OCI-LY1 (cell line): ENCODE measurements around the gene SSBP2.

ENCODE experiments used
- CTCF ChIP-seq: fragments of 200-600 bp; sonication (generic), shearing (Covaris generic); IDR thresholded peaks from 2 replicates; pipeline ENCODE4 v1.5.1; 2017; ENCODE audit warnings: mild to moderate bottlenecking, antibody characterized with exemption, low read length, moderate library complexity, mixed read lengths
- EZH2 ChIP-seq: fragments of 200-600 bp; sonication (generic), shearing (Covaris generic); IDR thresholded peaks from 2 replicates; pipeline ENCODE4 v1.8.0; 2017; ENCODE audit warnings: borderline replicate concordance, mixed run types, mild to moderate bottlenecking, antibody characterized with exemption, low read length, moderate library complexity, mixed read lengths

- TF ChIP-seq CTCF (no peak), EZH2 (no peak)
Observed at GRCh38 chr5:81761270-81761669, 10.4 kb upstream of the SSBP2 start.
